Hepatocyte (in vitro differentiated cells): ENCODE results near the gene FOCAD.

Experiments
- CTCF ChIP-seq: fragments of 200-600 bp; sonication (generic); IDR thresholded peaks from 2 replicates; pipeline ENCODE4 v1.5.1; 2016; ENCODE audit warnings: antibody characterized with exemption, mild to moderate bottlenecking; ENCODE audit not compliant: poor library complexity
- EZH2 ChIP-seq: fragments of 200-600 bp; sonication (generic); IDR thresholded peaks from 2 replicates; pipeline ENCODE4 v1.6.1; 2016; ENCODE audit warnings: antibody characterized with exemption, mild to moderate bottlenecking, borderline replicate concordance
- EZH2phosphoT487 ChIP-seq: fragments of 200-600 bp; sonication (generic); IDR thresholded peaks from one replicate; pipeline ENCODE4 v1.6.1; 2018; ENCODE audit warnings: antibody characterized with exemption, mild to moderate bottlenecking, low read depth, moderate library complexity; ENCODE audit not compliant: unreplicated experiment, severe bottlenecking

- TF ChIP-seq CTCF = no peak
- no peak for TF ChIP-seq EZH2phosphoT487
- TF ChIP-seq EZH2 = no peak
Measured at GRCh38 chr9:20837166-20837565, 153.1 kb downstream of the FOCAD start.
